Keratinocyte (primary cell): Measurements from ENCODE around the gene APLF. TPM values are rescaled to one million over a fixed set of nuclear protein-coding genes. Genes with fewer than 3 reads are reported as not detected.

ENCODE experiments used
- DNase-seq: peaks from one replicate; pipeline ENCODE4 v3.0.0-alpha.2; 2011; ENCODE audit warnings: low read depth, missing footprints, low spot score
- FAIRE-seq: peaks from 2 replicates; lab custom pipeline; 2011; peaks lifted over from hg19 to GRCh38; lab: Jason Lieb, UNC
- H2AFZ ChIP-seq: 2 replicates; pipeline ENCODE4 v1.6.0; 2012; ENCODE audit warnings: low read length, control low read depth, inconsistent platforms; ENCODE audit not compliant: control insufficient read depth
- H3K27ac ChIP-seq: 2 replicates; pipeline ENCODE4 v1.5.1; 2011; ENCODE audit warnings: low read length; ENCODE audit not compliant: control insufficient read depth, insufficient read depth
- H3K27me3 ChIP-seq: 3 replicates; pipeline ENCODE4 v1.6.0; 2011; ENCODE audit warnings: low read length; ENCODE audit not compliant: control insufficient read depth, insufficient read depth; ENCODE audit errors: extremely low read depth
- H3K36me3 ChIP-seq, 2 experiments: 2 replicates in 1 of 2; 3 replicates in 1 of 2; pipeline ENCODE4 v1.5.1; 2011; ENCODE audit warnings: low read length in 2 of 2, mild to moderate bottlenecking in 1 of 2; ENCODE audit not compliant: control insufficient read depth in 2 of 2, insufficient read depth in 2 of 2; ENCODE audit errors: extremely low read depth in 1 of 2
- H3K4me1 ChIP-seq: 3 replicates; pipeline ENCODE4 v1.5.1; 2011; ENCODE audit warnings: low read length; ENCODE audit not compliant: control insufficient read depth, insufficient read depth; ENCODE audit errors: extremely low read depth
- H3K4me2 ChIP-seq: 3 replicates; pipeline ENCODE4 v1.6.0; 2011; ENCODE audit warnings: low read depth, low read length; ENCODE audit not compliant: control insufficient read depth, insufficient read depth; ENCODE audit errors: extremely low read depth
- H3K4me3 ChIP-seq, 3 experiments: fragments of 200-600 bp in 1 of 3; sonication (generic) in 1 of 3; 2 replicates in 2 of 3; 3 replicates in 1 of 3; pipeline ENCODE4 v1.5.1; 2011 to 2016; ENCODE audit warnings: low read length in 3 of 3, mild to moderate bottlenecking in 3 of 3, control low read depth in 2 of 3, inconsistent platforms in 1 of 3, low read depth in 1 of 3, mixed read lengths in 1 of 3, mixed run types in 1 of 3, moderate library complexity in 1 of 3; ENCODE audit not compliant: control insufficient read depth in 2 of 3, insufficient read depth in 2 of 3; ENCODE audit errors: extremely low read depth in 1 of 3
- H3K79me2 ChIP-seq: 2 replicates; pipeline ENCODE4 v1.6.0; 2012; ENCODE audit warnings: low read length; ENCODE audit not compliant: control insufficient read depth, insufficient read depth
- H3K9ac ChIP-seq: 3 replicates; pipeline ENCODE4 v1.6.0; 2011; ENCODE audit warnings: low read length; ENCODE audit not compliant: control insufficient read depth, insufficient read depth; ENCODE audit errors: extremely low read depth
- H3K9me1 ChIP-seq: 3 replicates; pipeline ENCODE4 v1.6.0; 2011; ENCODE audit warnings: low read length; ENCODE audit not compliant: control insufficient read depth, insufficient read depth; ENCODE audit errors: extremely low read depth
- H3K9me3 ChIP-seq: 2 replicates; pipeline ENCODE4 v1.5.1; 2012; ENCODE audit warnings: low read depth, low read length; ENCODE audit not compliant: control insufficient read depth
- H4K20me1 ChIP-seq: 3 replicates; pipeline ENCODE4 v1.6.0; 2011; ENCODE audit warnings: low read length; ENCODE audit not compliant: control insufficient read depth, insufficient read depth; ENCODE audit errors: extremely low read depth
- EZH2 ChIP-seq: IDR thresholded peaks from one replicate; pipeline ENCODE4 v1.6.1; 2012; ENCODE audit warnings: inconsistent platforms, mild to moderate bottlenecking, low read length, moderate library complexity
- dilution Hi-C: fragments of 300-500 bp; cut with MboI; formaldehyde crosslinking; loops from one replicate; pipeline ENCODE4 v1.7.0; 2020; ENCODE audit warnings: low sequenced_read_pairs; ENCODE audit not compliant: extremely low pct_ligation_motif_present
- polyA plus RNA-seq, 5 experiments: library from polyadenylated mRNA; depleted of rRNA in 3 of 5; stranded (reverse) in 3 of 5; stranded (forward) in 1 of 5; unstranded in 1 of 5; fragments of >200 nt; gene quantifications; 1 replicate in 1 of 5; 2 replicates in 3 of 5; 3 replicates in 1 of 5; pipeline versions ENCODE4 v1.2.1 to v1.2.3, GENCODE V29; 2011 to 2012; ENCODE audit warnings: missing spikeins in 2 of 5, low read depth in 1 of 5, low replicate concordance in 1 of 5
- TF ChIP-seq, protein P1 (sequence below), 3 experiments: IDR thresholded peaks in 1 of 3; conservative IDR thresholded peaks in 1 of 3; optimal IDR thresholded peaks in 1 of 3; 2 replicates in 2 of 3; 3 replicates in 1 of 3; pipeline versions ENCODE3 to v1.5.1; 2011; ENCODE audit warnings: low read length in 3 of 3, mild to moderate bottlenecking in 3 of 3, moderate library complexity in 2 of 3, control low read depth in 1 of 3, inconsistent platforms in 1 of 3; ENCODE audit not compliant: insufficient read depth in 2 of 3; ENCODE audit errors: extremely low read depth in 1 of 3

APLF gene
- polyA plus RNA-seq, 1 donor (not counting 4 experiments of a cell fraction or from before 2014, with no cell fraction given) = 3.0 TPM

DNA sequence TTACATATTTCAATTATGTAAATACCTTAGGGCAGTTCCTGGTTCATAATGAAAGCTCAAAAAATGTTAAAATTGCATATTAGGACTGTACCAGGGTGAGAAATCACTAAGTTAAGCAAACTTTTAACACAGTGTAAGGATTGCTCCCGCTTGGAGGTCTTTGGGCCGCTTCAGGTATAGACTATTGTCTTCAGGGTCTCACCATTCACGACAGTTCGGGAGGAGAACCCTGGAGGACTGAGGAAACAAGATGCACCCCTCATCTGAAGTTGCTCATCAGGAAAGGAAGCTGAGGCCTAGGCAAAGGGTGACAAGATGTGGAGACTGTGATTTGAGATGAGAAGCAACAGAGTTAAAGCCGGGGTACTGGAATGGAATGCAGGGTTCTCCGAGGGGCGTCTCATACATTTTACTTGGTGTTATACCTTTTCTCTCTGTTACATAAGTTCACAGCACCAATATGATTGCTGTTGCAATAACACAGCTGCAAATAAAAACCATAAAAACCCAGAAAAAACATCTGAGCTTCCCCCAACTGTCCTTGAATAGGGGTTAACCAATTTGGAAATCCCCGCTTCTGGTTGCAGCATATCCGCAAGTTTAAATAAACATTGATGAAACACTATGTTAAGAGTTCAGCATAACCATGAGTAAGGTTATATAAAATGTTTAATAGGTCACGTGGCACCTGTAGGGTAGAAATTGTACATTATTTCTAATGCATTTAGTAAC is 40.4 kb upstream of the APLF start:
- Histone ChIP-seq H3K9me3 (no peaks in the 10 kb centered on the region), H3K4me3 (no peak overlapping the region), H4K20me1 (no peaks in the 10 kb centered on the region), H3K27ac (no peak overlapping the region), H3K9ac (no peak overlapping the region), H3K79me2 (no peaks in the 10 kb centered on the region), H3K36me3 (no peaks in the 10 kb centered on the region), H3K27me3 (peaks cover 6% of the 10 kb centered on the region), H3K4me1 (no peaks in the 10 kb centered on the region), H2AFZ (no peak overlapping the region), H3K4me2 (no peak overlapping the region), H3K9me1 (no peaks in the 10 kb centered on the region)
- TF ChIP-seq, protein P1, sequence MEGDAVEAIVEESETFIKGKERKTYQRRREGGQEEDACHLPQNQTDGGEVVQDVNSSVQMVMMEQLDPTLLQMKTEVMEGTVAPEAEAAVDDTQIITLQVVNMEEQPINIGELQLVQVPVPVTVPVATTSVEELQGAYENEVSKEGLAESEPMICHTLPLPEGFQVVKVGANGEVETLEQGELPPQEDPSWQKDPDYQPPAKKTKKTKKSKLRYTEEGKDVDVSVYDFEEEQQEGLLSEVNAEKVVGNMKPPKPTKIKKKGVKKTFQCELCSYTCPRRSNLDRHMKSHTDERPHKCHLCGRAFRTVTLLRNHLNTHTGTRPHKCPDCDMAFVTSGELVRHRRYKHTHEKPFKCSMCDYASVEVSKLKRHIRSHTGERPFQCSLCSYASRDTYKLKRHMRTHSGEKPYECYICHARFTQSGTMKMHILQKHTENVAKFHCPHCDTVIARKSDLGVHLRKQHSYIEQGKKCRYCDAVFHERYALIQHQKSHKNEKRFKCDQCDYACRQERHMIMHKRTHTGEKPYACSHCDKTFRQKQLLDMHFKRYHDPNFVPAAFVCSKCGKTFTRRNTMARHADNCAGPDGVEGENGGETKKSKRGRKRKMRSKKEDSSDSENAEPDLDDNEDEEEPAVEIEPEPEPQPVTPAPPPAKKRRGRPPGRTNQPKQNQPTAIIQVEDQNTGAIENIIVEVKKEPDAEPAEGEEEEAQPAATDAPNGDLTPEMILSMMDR (optimal IDR thresholded peaks at IDR 0.05 in 1 of 3, IDR thresholded peaks at IDR 0.05 in 1 of 3, conservative IDR thresholded peaks at IDR 0.05 in 1 of 3; ENCODE audit: extremely low read depth in 1 of 3, insufficient read depth in 2 of 3, low read length in 3 of 3) = no peak
- dilution Hi-C loops = no loop called here
- DNase-seq (no peak), FAIRE-seq (no peak)

DNA sequence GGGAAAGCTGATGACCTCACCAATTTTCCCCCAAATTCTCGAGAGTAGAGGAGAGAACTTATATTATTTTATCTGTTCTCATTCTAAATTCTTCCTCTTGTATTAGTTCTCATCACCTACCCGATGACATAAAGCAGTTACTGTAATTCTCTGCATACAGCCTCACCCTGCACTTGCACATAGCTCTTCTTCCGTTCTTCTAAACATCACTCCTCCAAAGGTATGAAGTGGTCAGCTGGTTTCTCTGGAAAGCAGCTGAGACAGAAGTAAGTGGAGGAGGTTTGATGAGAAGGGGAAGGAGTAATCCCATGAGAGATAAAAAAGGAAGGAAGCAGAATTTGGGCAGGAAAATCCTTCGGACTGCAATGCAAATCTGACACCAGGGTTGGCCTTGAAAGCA is 39.3 kb upstream of the APLF start:
- no peak for FAIRE-seq

More for the DNA sequence above, 39.3 kb upstream of the APLF start:
- Histone ChIP-seq H3K79me2 (no peaks in the 10 kb centered on the region), H4K20me1 (no peaks in the 10 kb centered on the region), H3K9me1 (no peaks in the 10 kb centered on the region), H3K4me3 (no peak overlapping the region), H3K36me3 (no peaks in the 10 kb centered on the region), H2AFZ (no peak overlapping the region), H3K27ac (no peak overlapping the region), H3K9me3 (no peaks in the 10 kb centered on the region), H3K27me3 (peaks cover 6% of the 10 kb centered on the region), H3K4me1 (no peaks in the 10 kb centered on the region), H3K9ac (no peak overlapping the region), H3K4me2 (no peak overlapping the region)
- no peak for DNase-seq
- dilution Hi-C loops = no loop called here
- no peak for TF ChIP-seq EZH2
- TF ChIP-seq, protein P1 (optimal IDR thresholded peaks at IDR 0.05 in 1 of 3, IDR thresholded peaks at IDR 0.05 in 1 of 3, conservative IDR thresholded peaks at IDR 0.05 in 1 of 3; ENCODE audit: extremely low read depth in 1 of 3, insufficient read depth in 2 of 3, low read length in 3 of 3) = no peak
